Measurements from ENCODE around the gene FBLN1.
"Not testable (repeated sequence)": the region's sequence is repeated elsewhere in the genome, so short reads cannot be mapped to it uniquely, and the experiment has no call there.

FBLN1 gene

GRCh38 chr22:45621836-45622600 lies 119.3 kb downstream of the FBLN1 start:
- no peaks in the 10 kb centered on the region for H3K4me1 Mint-ChIP-seq
- ATAC-seq (replicated peaks; ENCODE audit: extremely low read depth, poor library complexity, severe bottlenecking) = no peak
- H3K27me3 Mint-ChIP-seq = peaks cover 42% of the 10 kb centered on the region
- no peak overlapping the region for H3K27ac Mint-ChIP-seq (ENCODE audit: low read depth)
- peaks cover 6% of the 10 kb centered on the region for H3K9me3 Mint-ChIP-seq
- no peak for DNase-seq (ENCODE audit: low spot score in 2 of 2)
- H3K4me3 Mint-ChIP-seq = no peak overlapping the region
- no peaks in the 10 kb centered on the region for H3K36me3 Mint-ChIP-seq (ENCODE audit: insufficient read depth)

DNA sequence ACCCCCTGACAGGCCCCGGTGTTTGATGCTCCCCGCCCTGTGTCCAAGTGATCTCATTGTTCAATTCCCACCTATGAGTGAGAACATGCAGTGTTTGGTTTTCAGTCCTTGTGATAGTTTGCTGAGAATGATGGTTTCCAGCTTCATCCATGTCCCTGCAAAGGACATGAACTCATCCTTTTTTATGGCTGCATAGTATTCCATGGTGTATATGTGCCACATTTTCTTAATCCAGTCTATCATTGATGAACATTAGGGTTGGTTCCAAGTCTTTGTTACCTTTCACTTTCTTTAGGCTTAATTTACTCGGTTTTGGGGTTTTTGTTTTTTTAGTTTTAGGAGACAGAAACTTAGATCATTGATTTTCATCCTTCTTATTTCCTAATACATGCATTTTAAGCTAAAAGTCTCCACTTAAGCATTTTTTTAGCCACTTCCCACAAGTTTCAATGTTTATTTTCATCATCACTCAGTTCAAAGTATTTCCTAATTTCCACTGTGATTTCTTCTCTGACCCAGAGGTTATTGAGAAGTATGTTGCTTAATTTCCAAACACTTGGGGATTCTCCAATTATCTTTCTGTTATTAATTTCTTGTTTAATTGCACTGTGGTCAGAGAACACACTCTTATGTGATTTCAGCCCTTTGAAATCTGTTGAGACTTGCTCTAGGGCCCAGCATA lies 120.9 kb downstream of the FBLN1 start:
- H3K27me3 Mint-ChIP-seq = peaks cover 41% of the 10 kb centered on the region
- not testable (repeated sequence) for H3K4me1 Mint-ChIP-seq; H3K36me3 Mint-ChIP-seq (ENCODE audit: insufficient read depth); ATAC-seq (replicated peaks; ENCODE audit: extremely low read depth, poor library complexity, severe bottlenecking); DNase-seq (ENCODE audit: low spot score in 2 of 2); H3K27ac Mint-ChIP-seq (ENCODE audit: low read depth); H3K9me3 Mint-ChIP-seq; H3K4me3 Mint-ChIP-seq

DNA sequence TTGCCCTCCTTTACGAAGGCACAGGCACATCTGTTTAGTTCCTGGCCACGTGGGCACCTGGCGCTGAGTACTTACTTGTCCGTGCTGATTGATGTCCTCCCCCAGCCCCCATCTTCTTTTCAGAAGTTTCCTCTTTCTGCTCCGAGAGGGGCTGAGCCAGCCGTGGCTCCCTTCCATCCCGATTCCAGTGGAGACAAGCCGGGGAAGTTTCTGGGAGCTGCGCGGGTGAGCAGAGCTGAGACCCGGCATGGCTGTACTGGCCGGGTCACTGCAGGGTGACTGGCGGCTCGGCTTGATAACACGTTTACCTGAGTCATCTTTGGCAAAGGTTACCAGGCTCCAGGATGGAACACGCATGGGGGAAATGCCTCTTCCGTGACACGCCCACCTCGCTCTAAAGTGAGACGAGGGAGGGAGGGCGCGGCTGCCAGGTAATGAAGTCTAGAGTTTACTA lies 123.5 kb downstream of the FBLN1 start:
- Mint-ChIP-seq H3K27me3 (peaks cover 67% of the 10 kb centered on the region), H3K4me1 (no peaks in the 10 kb centered on the region), H3K9me3 (peaks cover 6% of the 10 kb centered on the region), H3K27ac (ENCODE audit: low read depth) (no peak overlapping the region), H3K4me3 (no peak overlapping the region), H3K36me3 (ENCODE audit: insufficient read depth) (no peaks in the 10 kb centered on the region)
- DNase-seq (ENCODE audit: low spot score in 2 of 2) = no peak
- ATAC-seq (replicated peaks; ENCODE audit: extremely low read depth, poor library complexity, severe bottlenecking) = no peak

DNA sequence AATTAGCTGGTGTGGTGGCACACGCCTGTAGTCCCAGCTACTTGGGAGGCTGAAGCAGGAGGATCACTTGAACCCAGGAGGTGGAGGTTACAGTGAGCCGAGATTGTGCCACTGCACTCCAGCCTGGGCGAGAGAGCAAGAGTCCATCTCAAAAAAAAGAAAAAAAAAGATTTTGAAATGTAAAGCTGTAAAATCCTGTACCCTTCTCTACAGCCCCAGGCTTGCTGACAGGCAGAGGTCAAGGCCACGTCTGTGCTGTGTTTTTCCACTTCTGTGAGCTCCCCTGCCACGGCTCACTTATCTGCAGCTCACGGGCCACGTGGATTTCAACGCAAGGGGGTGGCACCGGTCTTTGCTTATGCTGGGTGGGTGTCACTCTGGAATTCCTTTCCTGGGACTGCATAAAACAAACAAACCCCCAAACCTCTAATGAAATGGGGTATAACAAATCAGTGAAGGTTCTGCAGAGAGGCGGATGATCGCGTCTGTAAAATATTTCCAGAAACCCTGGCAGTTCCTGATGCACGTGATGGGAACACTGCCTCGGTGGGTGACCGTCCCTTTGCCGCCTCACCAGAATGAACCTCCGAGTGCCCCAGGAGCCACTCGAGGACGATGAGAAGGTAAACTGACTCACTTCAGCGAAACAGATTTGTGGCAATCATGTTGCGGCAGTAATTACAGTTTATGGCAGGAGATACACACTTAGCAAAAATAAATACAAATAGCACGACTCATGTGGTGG lies 125.0 kb downstream of the FBLN1 start:
- Mint-ChIP-seq H3K27ac (ENCODE audit: low read depth) (no peak overlapping the region), H3K27me3 (peaks cover 81% of the 10 kb centered on the region)
- ATAC-seq (replicated peaks; ENCODE audit: extremely low read depth, poor library complexity, severe bottlenecking) = no peak

GRCh38 chr22:45628515-45628914 lies 125.8 kb downstream of the FBLN1 start:
- Mint-ChIP-seq H3K27me3 (peaks cover 90% of the 10 kb centered on the region), H3K9me3 (peaks cover 6% of the 10 kb centered on the region), H3K4me3 (no peak overlapping the region), H3K27ac (ENCODE audit: low read depth) (no peak overlapping the region), H3K4me1 (no peaks in the 10 kb centered on the region), H3K36me3 (ENCODE audit: insufficient read depth) (no peaks in the 10 kb centered on the region)
- no peak for ATAC-seq (replicated peaks; ENCODE audit: extremely low read depth, poor library complexity, severe bottlenecking)
- DNase-seq (ENCODE audit: low spot score in 2 of 2) = no peak

More for the DNA sequence above, 125.0 kb downstream of the FBLN1 start:
- H3K4me1 Mint-ChIP-seq = no peaks in the 10 kb centered on the region
- peaks cover 6% of the 10 kb centered on the region for H3K9me3 Mint-ChIP-seq
- no peaks in the 10 kb centered on the region for H3K36me3 Mint-ChIP-seq (ENCODE audit: insufficient read depth)
- no peak for DNase-seq (ENCODE audit: low spot score in 2 of 2)
- no peak overlapping the region for H3K4me3 Mint-ChIP-seq

GRCh38 chr22:45629469-45630089 lies 126.9 kb downstream of the FBLN1 start:
- H3K4me1 Mint-ChIP-seq = no peaks in the 10 kb centered on the region
- peaks cover 87% of the 10 kb centered on the region for H3K27me3 Mint-ChIP-seq
- no peak overlapping the region for H3K4me3 Mint-ChIP-seq
- ATAC-seq (replicated peaks; ENCODE audit: extremely low read depth, poor library complexity, severe bottlenecking) = no peak
- no peak for DNase-seq (ENCODE audit: low spot score in 2 of 2)
- no peaks in the 10 kb centered on the region for H3K9me3 Mint-ChIP-seq
- no peak overlapping the region for H3K27ac Mint-ChIP-seq (ENCODE audit: low read depth)
- no peaks in the 10 kb centered on the region for H3K36me3 Mint-ChIP-seq (ENCODE audit: insufficient read depth)

- Mint-ChIP-seq H3K27me3 (peaks cover 89% of the 10 kb centered on the region), H3K36me3 (ENCODE audit: insufficient read depth) (no peaks in the 10 kb centered on the region), H3K4me1 (no peaks in the 10 kb centered on the region), H3K27ac (ENCODE audit: low read depth) (no peak overlapping the region), H3K4me3 (no peak overlapping the region), H3K9me3 (no peaks in the 10 kb centered on the region)
- ATAC-seq (replicated peaks; ENCODE audit: extremely low read depth, poor library complexity, severe bottlenecking) = no peak
- no peak for DNase-seq (ENCODE audit: low spot score in 2 of 2)
These were observed 127.8 kb downstream of the FBLN1 start for GRCh38 chr22:45630436-45630835.

GRCh38 chr22:45631140-45631840 lies 128.6 kb downstream of the FBLN1 start:
- Mint-ChIP-seq H3K27ac (ENCODE audit: low read depth) (no peak overlapping the region), H3K27me3 (peaks cover 89% of the 10 kb centered on the region), H3K4me3 (no peak overlapping the region)

DNA sequence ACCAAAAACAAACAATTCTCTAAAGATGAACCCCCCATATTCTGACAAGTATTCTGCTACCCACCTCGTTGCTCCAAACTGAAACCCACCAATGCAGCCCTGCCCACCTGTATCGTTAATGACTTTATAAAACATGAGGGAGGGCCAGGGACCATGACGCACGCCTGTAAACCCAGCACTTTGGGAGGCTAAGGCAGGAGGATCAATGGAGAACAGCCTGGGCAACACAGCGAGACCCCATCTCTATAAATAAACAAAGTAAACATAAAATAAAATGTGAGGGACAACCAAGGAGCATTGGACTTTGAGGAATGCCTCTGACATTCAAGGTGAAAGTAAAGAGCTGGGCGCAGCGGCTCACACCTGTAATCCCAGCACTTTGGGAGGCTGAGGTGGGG lies 129.2 kb downstream of the FBLN1 start:
- Mint-ChIP-seq H3K4me1 (no peaks in the 10 kb centered on the region), H3K4me3 (no peak overlapping the region), H3K27me3 (peaks cover 89% of the 10 kb centered on the region), H3K9me3 (no peaks in the 10 kb centered on the region), H3K36me3 (ENCODE audit: insufficient read depth) (no peaks in the 10 kb centered on the region), H3K27ac (ENCODE audit: low read depth) (no peak overlapping the region)
- DNase-seq (ENCODE audit: low spot score in 2 of 2) = no peak
- no peak for ATAC-seq (replicated peaks; ENCODE audit: extremely low read depth, poor library complexity, severe bottlenecking)

More at GRCh38 chr22:45631140-45631840, 128.6 kb downstream of the FBLN1 start:
- H3K9me3 Mint-ChIP-seq = no peaks in the 10 kb centered on the region
- no peaks in the 10 kb centered on the region for H3K36me3 Mint-ChIP-seq (ENCODE audit: insufficient read depth)
- no peak for ATAC-seq (replicated peaks; ENCODE audit: extremely low read depth, poor library complexity, severe bottlenecking)
- no peak for DNase-seq (ENCODE audit: low spot score in 2 of 2)
- H3K4me1 Mint-ChIP-seq = no peaks in the 10 kb centered on the region

- Mint-ChIP-seq H3K9me3 (no peaks in the 10 kb centered on the region), H3K4me1 (no peaks in the 10 kb centered on the region), H3K27ac (ENCODE audit: low read depth) (no peak overlapping the region), H3K4me3 (no peak overlapping the region), H3K36me3 (ENCODE audit: insufficient read depth) (no peaks in the 10 kb centered on the region), H3K27me3 (peaks cover 90% of the 10 kb centered on the region)
- ATAC-seq (replicated peaks; ENCODE audit: extremely low read depth, poor library complexity, severe bottlenecking) (no peak), DNase-seq (ENCODE audit: low spot score in 2 of 2) (no peak)
These were observed 130.3 kb downstream of the FBLN1 start for GRCh38 chr22:45632791-45633515.

- Mint-ChIP-seq H3K27ac (ENCODE audit: low read depth) (no peak overlapping the region), H3K36me3 (ENCODE audit: insufficient read depth) (no peaks in the 10 kb centered on the region), H3K4me1 (peaks cover 15% of the 10 kb centered on the region), H3K4me3 (no peak overlapping the region), H3K9me3 (no peaks in the 10 kb centered on the region), H3K27me3 (peaks cover 95% of the 10 kb centered on the region)
- ATAC-seq (replicated peaks; ENCODE audit: extremely low read depth, poor library complexity, severe bottlenecking) (no peak), DNase-seq (ENCODE audit: low spot score in 2 of 2) (no peak)
These were observed 134.0 kb downstream of the FBLN1 start for GRCh38 chr22:45636683-45637082.

Measured in central memory CD8-positive, alpha-beta T cell (primary cell).